GM23338 (cell line): ENCODE measurements around the gene GPT2. TPM values are rescaled to one million over a fixed set of nuclear protein-coding genes. Genes with fewer than 3 reads are reported as not detected.

Experiments
- ATAC-seq: fragments of 200-7000 bp; cut with Tn5 transposase; 3 replicates; pipeline ENCODE4 v1.9.1; 2020
- DNase-seq: peaks from one replicate; pipeline ENCODE4 v3.0.0-alpha.2; 2015; ENCODE audit warnings: low spot score
- H2AFZ ChIP-seq: fragments of 200-600 bp; sonication (generic); 2 replicates; pipeline ENCODE4 v1.8.0; 2016; ENCODE audit warnings: antibody characterized with exemption, mild to moderate bottlenecking, moderate library complexity
- H3F3A ChIP-seq: fragments of 200-600 bp; sonication (generic); replicated peaks from 2 replicates; pipeline ENCODE4 v1.8.0; 2017; ENCODE audit warnings: antibody characterized with exemption, mixed run types, low read depth
- H3K27ac ChIP-seq: fragments of 200-600 bp; sonication (generic); 2 replicates; pipeline ENCODE4 v1.6.1; 2016; ENCODE audit warnings: low read depth
- H3K27me3 ChIP-seq: fragments of 200-600 bp; sonication (generic); 2 replicates; pipeline ENCODE4 v1.8.0; 2016; ENCODE audit warnings: mild to moderate bottlenecking, mixed run types, moderate library complexity; ENCODE audit not compliant: insufficient read depth
- H3K36me3 ChIP-seq: fragments of 200-600 bp; sonication (generic); 2 replicates; pipeline ENCODE4 v1.8.0; 2016; ENCODE audit warnings: mild to moderate bottlenecking; ENCODE audit not compliant: insufficient read depth
- H3K4me1 ChIP-seq: fragments of 200-600 bp; sonication (generic); 2 replicates; pipeline ENCODE4 v1.8.0; 2016; ENCODE audit warnings: mild to moderate bottlenecking, moderate library complexity; ENCODE audit not compliant: insufficient read depth
- H3K4me2 ChIP-seq: fragments of 200-600 bp; sonication (generic); 2 replicates; pipeline ENCODE4 v1.7.1; 2017; ENCODE audit warnings: mixed run types
- H3K4me3 ChIP-seq: fragments of 200-600 bp; sonication (generic); 2 replicates; pipeline ENCODE4 v1.6.1; 2016; ENCODE audit warnings: mixed run types
- H3K79me2 ChIP-seq: fragments of 200-600 bp; sonication (generic); replicated peaks from 2 replicates; pipeline ENCODE4 v1.8.0; 2017; ENCODE audit warnings: mild to moderate bottlenecking; ENCODE audit not compliant: insufficient read depth
- H3K9me2 ChIP-seq: fragments of 200-600 bp; sonication (generic); 2 replicates; pipeline ENCODE4 v1.8.0; 2017; ENCODE audit not compliant: insufficient read depth
- H4K20me1 ChIP-seq: fragments of 200-600 bp; sonication (generic); replicated peaks from 2 replicates; pipeline ENCODE4 v1.8.0; 2017; ENCODE audit warnings: mild to moderate bottlenecking; ENCODE audit not compliant: insufficient read depth
- H3K27ac Mint-ChIP-seq: 2 replicates; pipeline ENCODE4 v1.8.0; 2020; ENCODE audit warnings: inconsistent platforms, mild to moderate bottlenecking, moderate library complexity, mixed read lengths
- H3K27me3 Mint-ChIP-seq: 3 replicates; pipeline ENCODE4 v1.8.0; 2022; ENCODE audit warnings: low read depth, mild to moderate bottlenecking, moderate library complexity, mixed read lengths, inconsistent platforms; ENCODE audit not compliant: insufficient read depth, poor library complexity
- H3K36me3 Mint-ChIP-seq: 3 replicates; pipeline ENCODE4 v1.8.0; 2021; ENCODE audit warnings: low read depth, mild to moderate bottlenecking, inconsistent platforms, moderate library complexity, mixed read lengths
- H3K4me1 Mint-ChIP-seq: 3 replicates; pipeline ENCODE4 v1.8.0; 2020; ENCODE audit warnings: mild to moderate bottlenecking, inconsistent platforms, mixed read lengths
- H3K4me3 Mint-ChIP-seq: 3 replicates; pipeline ENCODE4 v1.8.0; 2021; ENCODE audit warnings: moderate library complexity, mild to moderate bottlenecking, inconsistent platforms, mixed read lengths
- H3K9me3 Mint-ChIP-seq: 3 replicates; pipeline ENCODE4 v1.8.0; 2020; ENCODE audit warnings: moderate library complexity, mild to moderate bottlenecking, inconsistent platforms, mixed read lengths
- CREB1 ChIP-seq: fragments of 250-450 bp; sonication (Bioruptor Pico); IDR thresholded peaks from 2 replicates; pipeline ENCODE4 v1.5.0; 2020; ENCODE audit warnings: low read depth, mild to moderate bottlenecking, moderate library complexity
- EZH2 ChIP-seq: fragments of 200-600 bp; sonication (generic); IDR thresholded peaks from one replicate; pipeline ENCODE4 v1.8.0; 2017; ENCODE audit warnings: antibody characterized with exemption, mild to moderate bottlenecking, low read depth; ENCODE audit not compliant: unreplicated experiment
- EZH2phosphoT487 ChIP-seq: fragments of 200-600 bp; sonication (generic); IDR thresholded peaks from one replicate; pipeline ENCODE4 v1.8.1; 2018; ENCODE audit warnings: antibody characterized with exemption; ENCODE audit not compliant: unreplicated experiment
- JUNB ChIP-seq: IDR thresholded peaks from one replicate; pipeline ENCODE4 v1.6.1; 2016; ENCODE audit warnings: antibody characterized with exemption; ENCODE audit not compliant: unreplicated experiment
- NANOG ChIP-seq: IDR thresholded peaks from 2 replicates; pipeline ENCODE4 v1.6.1; 2016; ENCODE audit warnings: antibody characterized with exemption, borderline replicate concordance
- POLR2AphosphoS5 ChIP-seq: IDR thresholded peaks from 2 replicates; pipeline ENCODE4 v1.6.1; 2016; ENCODE audit warnings: antibody characterized with exemption, low read depth
- STAT1 ChIP-seq: IDR thresholded peaks from one replicate; pipeline ENCODE4 v1.6.1; 2016; ENCODE audit warnings: antibody characterized with exemption; ENCODE audit not compliant: unreplicated experiment
- ZNF114 ChIP-seq: fragments of 250-450 bp; sonication (Bioruptor Pico); IDR thresholded peaks from 2 replicates; pipeline ENCODE4 v1.5.0; 2020; ENCODE audit warnings: mild to moderate bottlenecking, moderate library complexity
- ZNF331 ChIP-seq: fragments of 250-450 bp; sonication (Bioruptor Pico); IDR thresholded peaks from 2 replicates; pipeline ENCODE4 v1.5.0; 2020; ENCODE audit warnings: low read depth, mild to moderate bottlenecking, moderate library complexity
- polyA plus RNA-seq: library from polyadenylated mRNA; unstranded; fragments of >200 nt; fragmentation: Nextera tagmentation; extraction: Ambion mirVana; gene quantifications from 2 replicates; pipeline ENCODE4 v1.2.1, GENCODE V29; 2016
- total RNA-seq: library from RNA; depleted of rRNA; stranded (reverse); fragments of >200 nt; shearing (Covaris generic); gene quantifications from 2 replicates; pipeline ENCODE4 v1.2.3, GENCODE V29; 2014
- TF ChIP-seq, protein P1 (sequence below), 2 experiments: fragments of 200-600 bp in 1 of 2; sonication (generic) in 1 of 2; conservative IDR thresholded peaks; 2 replicates each; pipeline versions ENCODE4 v1.5.1 to v1.6.1; 2016 to 2017; ENCODE audit warnings: antibody characterized with exemption in 2 of 2, low read depth in 2 of 2, mild to moderate bottlenecking in 2 of 2, moderate library complexity in 1 of 2
- TF ChIP-seq, protein P2 (sequence below): fragments of 250-450 bp; sonication (Bioruptor Pico); IDR thresholded peaks from 2 replicates; pipeline ENCODE4 v1.5.0; 2020; ENCODE audit warnings: mild to moderate bottlenecking, moderate library complexity

Gene GPT2
- total and polyA plus RNA-seq, 2 experiments from 2014 or later, result 48.5 to 81.0 TPM

GRCh38 chr16:46895399-46896313, 11.5 kb downstream of the GPT2 start:
- H3K27me3 Mint-ChIP-seq, result peaks cover 4% of the 10 kb centered on the region
- no peaks in the 10 kb centered on the region; the same call in 2 of the 3 replicates for H3K9me3 Mint-ChIP-seq
- TF ChIP-seq CREB1 (no peak), JUNB (no peak), NANOG (no peak), EZH2 (no peak), STAT1 (no peak), ZNF331 (no peak; the same call in 1 of the 2 replicates)
- TF ChIP-seq, protein P1, sequence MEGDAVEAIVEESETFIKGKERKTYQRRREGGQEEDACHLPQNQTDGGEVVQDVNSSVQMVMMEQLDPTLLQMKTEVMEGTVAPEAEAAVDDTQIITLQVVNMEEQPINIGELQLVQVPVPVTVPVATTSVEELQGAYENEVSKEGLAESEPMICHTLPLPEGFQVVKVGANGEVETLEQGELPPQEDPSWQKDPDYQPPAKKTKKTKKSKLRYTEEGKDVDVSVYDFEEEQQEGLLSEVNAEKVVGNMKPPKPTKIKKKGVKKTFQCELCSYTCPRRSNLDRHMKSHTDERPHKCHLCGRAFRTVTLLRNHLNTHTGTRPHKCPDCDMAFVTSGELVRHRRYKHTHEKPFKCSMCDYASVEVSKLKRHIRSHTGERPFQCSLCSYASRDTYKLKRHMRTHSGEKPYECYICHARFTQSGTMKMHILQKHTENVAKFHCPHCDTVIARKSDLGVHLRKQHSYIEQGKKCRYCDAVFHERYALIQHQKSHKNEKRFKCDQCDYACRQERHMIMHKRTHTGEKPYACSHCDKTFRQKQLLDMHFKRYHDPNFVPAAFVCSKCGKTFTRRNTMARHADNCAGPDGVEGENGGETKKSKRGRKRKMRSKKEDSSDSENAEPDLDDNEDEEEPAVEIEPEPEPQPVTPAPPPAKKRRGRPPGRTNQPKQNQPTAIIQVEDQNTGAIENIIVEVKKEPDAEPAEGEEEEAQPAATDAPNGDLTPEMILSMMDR (conservative IDR thresholded peaks at IDR 0.05; ENCODE audit: low read depth in 2 of 2), result no peak
- ATAC-seq (no peak), DNase-seq (no peak)
- Histone ChIP-seq H3K79me2 (peaks cover 80% of the 10 kb centered on the region), H3K36me3 (peaks cover 3% of the 10 kb centered on the region), H3K4me1 (no peaks in the 10 kb centered on the region), H2AFZ (no peak overlapping the region), H3K4me2 (no peak overlapping the region), H3K4me3 (no peak overlapping the region), H3K9me2 (no peaks in the 10 kb centered on the region), H3K27ac (no peak overlapping the region), H4K20me1 (peaks cover 44% of the 10 kb centered on the region), H3K27me3 (no peaks in the 10 kb centered on the region), H3F3A (0 out of 2 replicates have a peak, but pooled peaks cover 12% of the 10 kb centered on the region)
- peaks cover 87% of the 10 kb centered on the region for H3K36me3 Mint-ChIP-seq
- H3K27ac Mint-ChIP-seq, result peak overlapping the region; percentile 77
- peaks cover 18% of the 10 kb centered on the region for H3K4me1 Mint-ChIP-seq
- no peak overlapping the region for H3K4me3 Mint-ChIP-seq

DNA sequence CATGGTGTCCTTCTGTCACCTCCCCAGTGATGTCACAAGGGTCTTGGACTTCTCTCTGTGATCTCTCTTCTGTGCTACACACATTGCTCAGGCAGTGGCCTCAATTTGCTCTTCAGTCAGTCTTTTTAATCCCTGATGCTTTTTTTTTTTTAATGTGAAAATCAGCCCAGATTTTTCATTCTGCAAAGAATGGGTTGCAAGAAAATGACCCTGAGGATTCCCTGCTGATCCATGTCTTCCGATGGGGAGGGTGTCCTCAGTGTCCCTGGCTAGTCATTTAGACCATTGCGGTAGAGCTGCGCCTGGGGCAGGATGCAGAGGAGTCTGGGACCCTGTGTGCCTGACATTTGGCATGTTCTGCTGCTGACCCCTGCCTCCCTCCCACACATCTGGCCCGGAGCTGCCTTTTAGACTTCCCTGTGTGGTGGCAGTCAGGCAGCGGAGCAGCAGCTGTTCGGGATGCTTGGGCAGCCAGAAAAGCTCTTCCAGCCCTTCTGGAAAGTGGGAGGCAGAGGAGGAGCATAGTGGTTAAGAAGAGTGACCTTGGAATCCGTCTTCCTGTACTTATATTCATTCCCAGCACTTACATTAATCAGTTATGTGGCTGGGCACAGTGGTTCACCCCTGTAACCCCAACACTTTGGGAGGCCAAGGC, 12.3 kb downstream of the GPT2 start:
- 0 out of 2 replicates have a peak overlapping the region, but pooled peaks have one; percentile 32 for H3K27ac ChIP-seq
- H3K36me3 Mint-ChIP-seq, result peaks cover 91% of the 10 kb centered on the region
- H3K4me3 ChIP-seq, result no peak overlapping the region
- no peak overlapping the region for H2AFZ ChIP-seq
- H3K9me2 ChIP-seq, result no peaks in the 10 kb centered on the region
- H3K27me3 ChIP-seq, result no peaks in the 10 kb centered on the region
- 0 out of 2 replicates have a peak, but pooled peaks cover 12% of the 10 kb centered on the region for H3F3A ChIP-seq
- peaks cover 3% of the 10 kb centered on the region for H3K36me3 ChIP-seq
- H3K4me3 Mint-ChIP-seq, result no peak overlapping the region
- DNase-seq (no peak), ATAC-seq (no peak)
- peaks cover 4% of the 10 kb centered on the region for H3K27me3 Mint-ChIP-seq
- peaks cover 18% of the 10 kb centered on the region for H3K4me1 Mint-ChIP-seq
- no peak overlapping the region for H3K4me2 ChIP-seq
- peaks cover 72% of the 10 kb centered on the region for H3K79me2 ChIP-seq
- H4K20me1 ChIP-seq, result peaks cover 43% of the 10 kb centered on the region
- no peaks in the 10 kb centered on the region; the same call in 2 of the 3 replicates for H3K9me3 Mint-ChIP-seq
- H3K4me1 ChIP-seq, result no peaks in the 10 kb centered on the region
- peak overlapping the region; percentile 11; the same call in 1 of the 2 replicates for H3K27ac Mint-ChIP-seq
- TF ChIP-seq EZH2 (no peak), CREB1 (no peak), EZH2phosphoT487 (no peak), ZNF114 (CRISPR knock-in tag) (no peak), JUNB (no peak), STAT1 (no peak), POLR2AphosphoS5 (no peak), ZNF331 (no peak)
- TF ChIP-seq, protein P2, sequence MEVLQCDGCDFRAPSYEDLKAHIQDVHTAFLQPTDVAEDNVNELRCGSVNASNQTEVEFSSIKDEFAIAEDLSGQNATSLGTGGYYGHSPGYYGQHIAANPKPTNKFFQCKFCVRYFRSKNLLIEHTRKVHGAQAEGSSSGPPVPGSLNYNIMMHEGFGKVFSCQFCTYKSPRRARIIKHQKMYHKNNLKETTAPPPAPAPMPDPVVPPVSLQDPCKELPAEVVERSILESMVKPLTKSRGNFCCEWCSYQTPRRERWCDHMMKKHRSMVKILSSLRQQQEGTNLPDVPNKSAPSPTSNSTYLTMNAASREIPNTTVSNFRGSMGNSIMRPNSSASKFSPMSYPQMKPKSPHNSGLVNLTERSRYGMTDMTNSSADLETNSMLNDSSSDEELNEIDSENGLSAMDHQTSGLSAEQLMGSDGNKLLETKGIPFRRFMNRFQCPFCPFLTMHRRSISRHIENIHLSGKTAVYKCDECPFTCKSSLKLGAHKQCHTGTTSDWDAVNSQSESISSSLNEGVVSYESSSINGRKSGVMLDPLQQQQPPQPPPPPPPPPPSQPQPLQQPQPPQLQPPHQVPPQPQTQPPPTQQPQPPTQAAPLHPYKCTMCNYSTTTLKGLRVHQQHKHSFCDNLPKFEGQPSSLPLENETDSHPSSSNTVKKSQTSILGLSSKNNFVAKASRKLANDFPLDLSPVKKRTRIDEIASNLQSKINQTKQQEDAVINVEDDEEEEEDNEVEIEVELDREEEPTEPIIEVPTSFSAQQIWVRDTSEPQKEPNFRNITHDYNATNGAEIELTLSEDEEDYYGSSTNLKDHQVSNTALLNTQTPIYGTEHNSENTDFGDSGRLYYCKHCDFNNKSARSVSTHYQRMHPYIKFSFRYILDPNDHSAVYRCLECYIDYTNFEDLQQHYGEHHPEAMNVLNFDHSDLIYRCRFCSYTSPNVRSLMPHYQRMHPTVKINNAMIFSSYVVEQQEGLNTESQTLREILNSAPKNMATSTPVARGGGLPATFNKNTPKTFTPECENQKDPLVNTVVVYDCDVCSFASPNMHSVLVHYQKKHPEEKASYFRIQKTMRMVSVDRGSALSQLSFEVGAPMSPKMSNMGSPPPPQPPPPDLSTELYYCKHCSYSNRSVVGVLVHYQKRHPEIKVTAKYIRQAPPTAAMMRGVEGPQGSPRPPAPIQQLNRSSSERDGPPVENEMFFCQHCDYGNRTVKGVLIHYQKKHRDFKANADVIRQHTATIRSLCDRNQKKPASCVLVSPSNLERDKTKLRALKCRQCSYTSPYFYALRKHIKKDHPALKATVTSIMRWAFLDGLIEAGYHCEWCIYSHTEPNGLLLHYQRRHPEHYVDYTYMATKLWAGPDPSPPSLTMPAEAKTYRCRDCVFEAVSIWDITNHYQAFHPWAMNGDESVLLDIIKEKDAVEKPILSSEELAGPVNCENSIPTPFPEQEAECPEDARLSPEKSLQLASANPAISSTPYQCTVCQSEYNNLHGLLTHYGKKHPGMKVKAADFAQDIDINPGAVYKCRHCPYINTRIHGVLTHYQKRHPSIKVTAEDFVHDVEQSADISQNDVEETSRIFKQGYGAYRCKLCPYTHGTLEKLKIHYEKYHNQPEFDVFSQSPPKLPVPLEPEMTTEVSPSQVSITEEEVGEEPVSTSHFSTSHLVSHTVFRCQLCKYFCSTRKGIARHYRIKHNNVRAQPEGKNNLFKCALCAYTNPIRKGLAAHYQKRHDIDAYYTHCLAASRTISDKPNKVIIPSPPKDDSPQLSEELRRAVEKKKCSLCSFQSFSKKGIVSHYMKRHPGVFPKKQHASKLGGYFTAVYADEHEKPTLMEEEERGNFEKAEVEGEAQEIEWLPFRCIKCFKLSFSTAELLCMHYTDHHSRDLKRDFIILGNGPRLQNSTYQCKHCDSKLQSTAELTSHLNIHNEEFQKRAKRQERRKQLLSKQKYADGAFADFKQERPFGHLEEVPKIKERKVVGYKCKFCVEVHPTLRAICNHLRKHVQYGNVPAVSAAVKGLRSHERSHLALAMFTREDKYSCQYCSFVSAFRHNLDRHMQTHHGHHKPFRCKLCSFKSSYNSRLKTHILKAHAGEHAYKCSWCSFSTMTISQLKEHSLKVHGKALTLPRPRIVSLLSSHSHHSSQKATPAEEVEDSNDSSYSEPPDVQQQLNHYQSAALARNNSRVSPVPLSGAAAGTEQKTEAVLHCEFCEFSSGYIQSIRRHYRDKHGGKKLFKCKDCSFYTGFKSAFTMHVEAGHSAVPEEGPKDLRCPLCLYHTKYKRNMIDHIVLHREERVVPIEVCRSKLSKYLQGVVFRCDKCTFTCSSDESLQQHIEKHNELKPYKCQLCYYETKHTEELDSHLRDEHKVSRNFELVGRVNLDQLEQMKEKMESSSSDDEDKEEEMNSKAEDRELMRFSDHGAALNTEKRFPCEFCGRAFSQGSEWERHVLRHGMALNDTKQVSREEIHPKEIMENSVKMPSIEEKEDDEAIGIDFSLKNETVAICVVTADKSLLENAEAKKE, result no peak
